ENCODE measurements around the gene BANP.

BANP gene

DNA sequence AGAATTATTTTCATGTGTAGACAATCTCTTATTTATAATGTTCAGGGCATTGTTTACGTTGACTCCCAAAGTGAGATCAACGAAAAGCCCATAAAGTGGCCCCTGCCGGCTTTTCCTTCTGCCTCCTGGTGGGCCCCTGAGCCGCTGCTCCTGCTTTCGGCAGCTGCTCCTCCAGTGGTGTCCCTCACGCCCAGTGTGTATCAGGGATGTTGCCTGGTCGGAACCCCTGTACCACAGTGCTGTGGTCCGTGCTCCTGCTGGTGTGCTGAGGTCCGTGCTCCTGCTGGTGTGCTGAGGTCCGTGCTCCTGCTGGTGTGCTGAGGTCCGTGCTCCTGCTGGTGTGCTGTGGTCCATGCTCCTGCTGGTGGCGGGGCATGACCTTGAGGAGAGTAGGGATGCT is 107.6 kb downstream of the BANP start:
- no peak for DNase-seq

DNA sequence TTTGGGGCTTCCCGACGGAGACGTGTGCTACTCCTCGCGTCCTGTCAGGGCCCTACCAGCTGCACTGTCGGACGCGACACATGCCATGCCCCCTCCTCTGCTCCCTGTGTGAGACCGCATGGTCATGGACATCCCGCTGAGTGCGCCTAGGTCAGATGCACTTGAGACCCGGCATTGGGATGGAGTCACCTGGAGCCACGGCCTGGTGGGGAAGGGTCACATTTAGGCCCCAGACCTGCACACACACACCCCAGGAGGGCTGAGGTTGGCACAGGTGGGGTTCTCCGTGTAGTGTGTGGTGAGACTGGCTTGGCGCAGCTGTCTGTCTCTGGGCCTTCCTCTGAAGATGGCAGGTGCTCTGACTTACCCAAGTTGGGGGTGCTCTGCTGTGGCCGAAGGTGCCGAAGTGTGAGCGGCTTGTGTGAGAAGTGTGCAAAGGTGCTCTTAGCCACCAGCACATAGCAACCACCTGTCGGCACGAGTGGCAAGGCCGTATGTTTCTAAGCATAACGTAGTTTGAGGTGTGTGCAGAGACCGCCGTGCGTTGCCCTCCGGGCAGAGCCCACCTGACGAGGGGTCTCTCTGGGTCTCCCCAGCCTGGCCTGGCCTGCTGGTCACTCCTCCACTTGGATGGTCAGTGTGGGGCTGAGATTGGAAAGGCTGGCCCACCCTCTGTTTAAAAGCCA is 108.6 kb downstream of the BANP start:
- no peak for DNase-seq

DNA sequence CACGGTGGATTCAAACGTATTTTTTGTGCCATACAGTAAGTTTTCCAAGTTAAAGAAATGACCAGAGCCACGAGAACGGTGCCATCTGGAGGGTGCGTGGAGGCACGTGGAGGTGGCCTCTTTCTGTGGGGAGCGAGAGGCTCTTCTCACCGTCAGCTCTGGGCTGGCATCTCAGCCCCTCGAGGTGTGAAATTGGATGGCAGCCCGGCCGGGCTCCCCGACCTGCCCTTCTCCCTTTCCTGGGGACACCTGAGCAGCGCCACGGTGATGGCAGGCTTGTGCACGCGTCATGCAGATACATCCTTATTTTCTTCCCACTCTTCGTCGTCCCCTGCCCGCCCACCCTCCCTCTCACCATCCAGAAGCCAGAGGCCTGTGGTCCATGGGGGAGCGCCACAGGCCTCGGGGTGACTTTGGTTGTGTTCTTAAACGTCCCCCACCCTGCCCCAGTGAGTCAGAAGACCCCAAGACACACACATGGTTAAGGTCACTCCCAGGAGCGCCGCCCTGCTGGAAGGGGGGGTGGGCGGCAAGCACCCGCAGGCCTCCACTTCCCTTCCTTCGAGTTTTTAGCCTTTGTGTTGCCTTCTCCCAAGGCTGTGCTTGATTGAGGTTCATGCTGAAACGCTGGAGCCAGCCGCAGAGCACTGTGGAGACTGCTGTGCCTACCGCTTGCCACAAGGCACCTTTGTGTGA is 109.4 kb downstream of the BANP start:
- no peak for DNase-seq

DNA sequence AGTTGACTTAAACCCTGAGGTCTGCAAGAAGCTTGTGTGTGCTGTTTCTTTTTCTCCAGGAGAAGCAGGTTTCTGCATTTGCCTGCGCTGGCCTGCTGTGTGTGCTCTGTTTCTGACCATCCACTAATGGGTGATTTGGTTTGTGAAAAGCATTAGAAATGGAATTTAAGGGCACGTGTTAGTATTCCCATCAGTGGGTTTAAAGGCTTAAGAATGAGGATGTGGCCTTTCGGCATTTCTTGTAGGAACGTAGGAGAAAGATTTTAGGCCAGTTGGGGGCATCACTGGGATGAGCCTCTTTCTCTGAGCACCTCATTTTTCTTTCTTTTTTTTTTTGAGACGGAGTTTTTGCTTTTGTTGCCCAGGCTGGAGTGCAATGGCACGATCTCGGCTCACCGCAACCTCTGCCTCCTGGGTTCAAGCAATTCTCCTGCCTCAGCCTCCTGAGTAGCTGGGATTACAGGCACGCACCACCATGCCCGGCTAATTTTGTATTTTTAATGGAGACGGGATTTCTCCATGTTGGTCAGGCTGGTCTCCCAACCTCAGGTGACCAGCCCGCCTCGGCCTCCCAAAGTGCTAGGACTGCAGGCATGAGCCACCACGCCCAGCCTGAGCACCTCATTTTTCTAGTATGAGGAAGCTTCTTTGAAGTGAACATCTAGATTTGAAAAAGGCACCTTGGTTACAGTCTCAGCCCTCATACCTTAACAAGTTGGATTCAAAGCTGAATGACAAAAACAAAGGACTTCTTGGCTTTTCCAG is 110.3 kb downstream of the BANP start:
- DNase-seq: no peak

DNA sequence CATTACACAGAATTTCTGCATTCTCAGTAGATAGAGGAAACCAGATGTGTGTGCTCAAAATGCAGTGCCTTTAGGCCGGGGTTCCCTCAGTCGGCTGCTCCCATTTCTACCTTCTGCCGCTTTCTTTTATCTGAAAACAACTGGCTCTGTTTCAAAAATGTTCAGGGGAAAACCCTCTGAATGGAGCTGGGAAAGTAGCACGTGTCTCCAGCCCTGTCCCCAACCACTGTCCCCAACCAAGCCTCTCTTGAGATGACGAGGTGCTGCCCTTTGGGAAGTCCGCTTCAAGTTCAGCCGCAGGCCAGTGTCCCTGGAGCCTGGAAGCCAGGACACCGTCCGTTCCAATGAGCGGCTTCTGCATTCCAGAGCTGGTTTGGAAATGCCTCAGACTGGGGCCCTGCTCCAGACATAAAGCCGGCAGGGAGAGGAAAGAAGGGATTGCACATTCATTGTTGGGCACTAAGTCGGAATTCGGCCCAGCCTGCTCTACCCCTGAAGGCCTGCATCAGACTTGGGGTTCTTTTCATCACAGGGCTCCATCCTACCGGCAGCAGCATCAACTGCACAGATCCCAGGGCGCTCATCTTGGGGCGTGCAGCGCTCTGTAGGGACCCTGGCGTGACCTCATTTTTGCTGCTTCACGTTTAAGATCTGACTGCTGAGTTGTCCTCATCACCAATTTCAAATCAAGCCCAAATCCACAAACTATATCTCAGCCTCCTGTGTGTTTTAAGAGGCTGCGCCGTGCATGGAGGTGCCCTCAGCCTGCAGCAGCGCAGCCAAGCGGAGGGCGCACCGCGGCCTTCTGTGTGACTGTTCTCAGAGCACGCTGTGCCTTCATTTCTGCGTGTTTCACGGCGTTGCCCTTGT is 111.3 kb downstream of the BANP start:
- no peak for DNase-seq

DNA sequence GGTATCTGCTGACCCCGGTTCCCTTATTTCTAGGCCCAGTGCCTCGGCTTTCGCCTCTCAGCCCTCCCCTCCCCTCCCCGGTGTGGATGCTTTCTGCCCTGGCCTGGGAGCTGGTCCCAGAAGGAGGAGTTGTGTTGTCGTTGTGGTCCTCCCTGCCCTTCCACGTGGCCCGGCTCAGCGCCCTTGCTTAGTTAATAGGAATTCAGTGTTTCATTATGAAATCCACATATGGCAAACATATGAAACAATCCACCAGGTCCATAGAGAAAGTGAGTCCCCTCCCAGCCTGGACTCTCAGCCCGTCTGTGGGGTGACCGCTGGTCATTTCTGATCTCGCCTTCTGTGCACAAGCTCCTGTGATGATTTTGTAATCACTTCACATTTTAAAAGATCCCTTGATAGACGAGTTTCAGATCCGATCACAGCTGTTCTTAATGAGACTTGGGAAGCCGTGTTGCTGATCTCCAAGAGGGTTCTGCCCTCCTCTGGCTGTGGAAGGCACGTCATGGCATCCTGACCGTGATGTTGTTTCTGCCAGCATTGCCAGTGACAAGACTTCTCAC is 112.1 kb downstream of the BANP start:
- no peak for DNase-seq

DNA sequence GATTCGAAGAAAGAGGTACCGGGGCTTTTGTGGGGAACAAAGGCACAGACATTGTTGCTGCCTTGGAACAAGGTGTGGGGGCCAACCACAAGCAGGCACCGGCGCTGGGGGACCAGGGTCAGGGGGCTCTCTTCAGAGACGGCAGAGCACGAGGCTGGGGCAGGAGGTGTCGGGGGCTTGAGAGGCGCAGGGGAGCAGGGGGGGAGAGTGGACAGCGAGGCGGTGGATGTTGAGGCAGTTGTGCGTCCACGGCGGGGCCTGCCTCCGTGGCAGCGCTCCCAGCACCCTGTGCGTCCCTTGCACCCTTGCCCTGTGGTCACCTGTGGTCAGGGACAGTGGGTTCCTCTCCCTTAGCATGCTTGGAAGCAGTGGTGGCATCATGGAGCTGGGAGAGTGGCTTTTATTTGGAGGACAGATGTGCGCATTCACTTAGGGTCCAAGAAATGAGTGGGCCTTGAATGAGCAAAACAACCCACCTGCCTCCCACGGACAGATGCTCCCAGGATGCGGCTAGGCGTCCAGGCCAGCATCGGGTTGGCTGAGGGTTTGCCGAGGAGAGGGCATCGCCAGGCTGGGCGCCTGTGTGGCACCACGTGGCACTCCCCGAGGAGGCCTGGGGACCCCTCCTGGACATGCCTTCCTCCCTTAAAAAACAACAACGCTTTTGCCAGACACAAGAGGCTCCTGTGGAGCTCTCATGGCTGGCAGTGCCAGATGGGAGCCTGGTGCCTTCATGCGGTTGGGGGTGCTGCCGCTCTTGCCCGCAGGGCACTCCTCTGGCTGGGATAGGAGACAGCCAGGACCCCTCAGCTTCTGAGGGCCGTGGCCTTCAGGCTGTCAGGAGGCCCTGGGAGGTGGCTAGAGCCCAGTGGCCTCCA is 113.0 kb downstream of the BANP start:
- no peak for DNase-seq

DNA sequence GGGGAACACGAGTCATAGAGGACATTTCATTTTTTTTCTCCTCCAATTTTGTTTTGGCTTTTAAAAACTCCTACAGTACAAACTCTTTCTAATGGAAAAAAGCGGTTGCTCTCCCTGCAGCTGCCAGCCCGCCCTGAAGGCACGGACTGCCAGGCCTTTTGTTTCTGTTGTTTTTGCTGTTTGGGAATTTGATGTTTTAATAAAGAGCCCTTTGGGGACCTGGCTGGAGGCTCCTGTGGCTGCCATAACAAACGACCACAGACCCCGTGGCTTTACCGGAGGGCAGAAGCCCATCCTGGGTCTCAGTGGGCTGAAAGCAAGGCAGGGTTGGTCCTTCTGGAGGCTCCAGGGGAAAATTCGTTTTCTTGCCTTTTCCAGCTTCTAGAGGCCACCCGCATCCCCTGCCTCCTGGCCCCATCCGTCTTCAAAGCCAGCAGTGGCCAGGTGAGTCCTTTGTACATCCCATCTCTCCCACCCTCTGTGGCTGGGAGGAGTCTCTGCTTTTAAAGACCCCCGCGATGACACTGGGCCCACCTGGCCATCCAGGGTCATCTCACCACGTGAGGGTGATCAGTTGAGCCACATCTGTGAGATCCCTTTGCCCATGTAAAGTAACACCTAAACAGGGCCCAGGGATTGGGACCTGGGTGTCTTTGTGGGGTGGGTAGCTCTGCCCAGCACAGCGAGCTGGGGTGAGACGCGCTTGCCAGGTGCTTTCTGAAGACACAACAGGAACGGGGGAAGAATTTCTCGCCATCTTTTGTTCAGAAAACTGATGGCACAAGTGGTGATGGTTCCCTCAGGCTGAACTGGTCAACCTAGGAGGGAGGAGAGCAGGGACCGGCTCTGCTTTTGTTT is 113.9 kb downstream of the BANP start:
- DNase-seq: no peak

DNA sequence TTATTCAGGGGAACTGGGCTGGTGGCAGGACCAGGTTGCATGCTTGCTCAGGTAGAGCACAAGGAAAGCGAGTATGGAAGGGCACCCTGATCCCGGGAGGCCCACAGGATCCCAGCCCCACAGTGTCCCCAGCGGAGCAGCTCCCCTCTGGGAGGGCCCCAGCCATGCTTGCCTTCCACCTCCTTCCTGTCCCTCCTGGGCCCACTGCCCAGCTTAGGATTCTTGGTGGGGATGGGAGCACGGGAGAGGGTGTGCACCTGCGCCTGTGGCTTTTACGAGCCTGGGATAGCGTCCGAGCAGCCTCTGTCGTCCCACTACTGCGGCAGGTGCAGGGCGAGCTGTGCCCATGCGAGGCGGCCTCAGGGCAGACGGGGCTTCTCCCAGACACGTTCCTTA is 114.5 kb downstream of the BANP start:
- no peak for DNase-seq

DNA sequence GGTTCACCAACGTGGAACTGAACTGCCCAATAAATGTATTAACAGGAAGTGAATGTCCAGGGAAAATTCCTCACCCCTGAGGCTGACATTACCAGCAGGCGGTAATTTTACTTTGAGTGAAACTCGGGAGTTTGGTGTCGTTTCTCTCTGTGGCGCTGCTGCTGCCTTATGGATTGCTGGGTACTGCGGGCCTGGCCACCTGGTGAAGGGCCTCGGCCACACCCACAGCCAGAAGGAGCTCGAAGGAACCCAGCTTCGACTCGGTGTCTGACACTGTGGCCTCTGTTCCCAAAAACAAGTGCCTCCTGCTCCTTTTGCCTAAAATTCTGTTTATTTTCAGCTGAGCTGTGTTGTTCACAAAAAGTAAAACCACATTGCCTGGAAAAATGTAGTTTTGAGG is 115.0 kb downstream of the BANP start:
- DNase-seq: no peak

DNA sequence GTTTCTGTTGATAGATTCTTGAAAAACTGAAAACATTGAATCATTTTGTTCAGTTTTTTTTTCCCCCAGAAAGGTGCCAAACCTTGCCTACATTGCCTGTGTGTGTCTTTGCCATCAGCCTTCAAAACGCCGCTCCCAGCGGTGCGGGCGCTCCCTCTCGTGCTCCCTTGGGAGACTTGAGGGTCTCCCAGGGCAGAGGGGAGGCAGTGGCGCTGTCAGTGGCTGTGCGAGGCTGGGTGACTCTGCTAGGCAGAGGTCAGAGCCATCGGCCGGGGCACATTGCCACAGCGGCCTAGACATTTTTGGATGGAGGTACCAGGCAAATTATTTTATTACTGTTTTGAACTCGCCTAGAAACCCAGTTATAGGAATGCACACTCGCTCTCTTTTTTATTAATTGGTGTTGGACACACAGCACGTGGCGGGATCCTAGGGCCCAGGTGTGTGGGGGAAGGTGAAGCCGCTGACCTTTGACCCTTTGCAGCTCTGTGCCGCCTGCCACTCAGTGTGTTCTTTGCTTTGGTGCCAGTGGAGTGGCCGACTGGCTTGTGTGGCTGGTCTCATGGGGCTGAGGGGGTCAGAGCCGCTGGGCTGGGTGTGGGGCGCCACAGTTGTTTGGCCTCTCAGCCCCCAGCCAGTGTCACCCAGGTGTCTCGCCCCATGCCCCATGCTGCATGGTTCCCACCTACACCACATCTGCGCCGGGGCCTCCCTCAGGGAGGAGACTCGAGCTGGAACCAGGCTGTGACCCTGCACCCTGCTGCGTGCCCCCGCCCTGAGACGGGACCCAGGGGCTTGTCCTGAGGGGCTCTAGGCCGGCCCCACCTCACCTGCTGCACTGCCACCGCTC is 115.7 kb downstream of the BANP start:
- DNase-seq: no peak

DNA sequence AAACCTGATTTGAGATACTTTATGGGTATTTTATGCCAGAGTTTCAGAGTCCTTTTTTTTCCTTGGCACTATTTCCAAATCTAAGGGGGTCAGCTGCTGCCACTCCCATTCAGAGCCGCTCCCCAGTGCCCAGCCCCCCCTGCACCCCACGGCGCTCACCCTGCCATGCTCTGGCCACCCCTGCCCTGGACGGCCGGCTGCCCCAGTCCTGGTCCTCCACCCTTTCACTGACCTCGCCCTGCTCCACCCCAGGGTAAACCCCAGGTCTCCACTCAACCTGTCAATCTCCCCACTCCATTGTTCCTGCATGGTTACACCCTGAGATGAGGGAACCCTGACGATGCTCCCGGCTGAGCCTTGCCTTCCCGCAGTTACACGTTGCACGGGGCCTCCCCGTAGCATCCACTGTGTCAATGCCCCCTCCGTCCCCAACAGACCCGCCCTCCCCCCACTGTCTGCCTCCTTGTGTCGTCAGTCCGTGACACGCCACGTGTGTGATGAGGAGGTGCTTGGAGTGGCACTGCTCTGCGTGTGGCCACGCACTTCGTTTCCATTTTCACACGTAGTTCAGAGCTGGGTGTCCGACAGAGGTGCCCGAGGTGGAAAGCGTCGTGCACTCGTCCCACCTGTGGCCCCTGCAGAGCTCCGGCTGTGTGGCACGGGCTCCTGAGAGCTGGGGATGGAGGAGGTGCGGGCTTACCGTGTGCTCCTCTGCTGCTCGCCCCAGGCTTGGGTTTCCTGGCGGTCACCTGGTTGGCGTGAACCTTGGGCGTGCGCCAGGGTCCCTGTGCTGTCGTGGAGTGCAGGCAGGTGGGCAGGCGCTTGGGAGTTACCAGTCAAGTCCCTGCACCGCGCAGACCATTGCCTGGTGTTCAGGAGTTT is 116.5 kb downstream of the BANP start:
- DNase-seq: no peak

DNA sequence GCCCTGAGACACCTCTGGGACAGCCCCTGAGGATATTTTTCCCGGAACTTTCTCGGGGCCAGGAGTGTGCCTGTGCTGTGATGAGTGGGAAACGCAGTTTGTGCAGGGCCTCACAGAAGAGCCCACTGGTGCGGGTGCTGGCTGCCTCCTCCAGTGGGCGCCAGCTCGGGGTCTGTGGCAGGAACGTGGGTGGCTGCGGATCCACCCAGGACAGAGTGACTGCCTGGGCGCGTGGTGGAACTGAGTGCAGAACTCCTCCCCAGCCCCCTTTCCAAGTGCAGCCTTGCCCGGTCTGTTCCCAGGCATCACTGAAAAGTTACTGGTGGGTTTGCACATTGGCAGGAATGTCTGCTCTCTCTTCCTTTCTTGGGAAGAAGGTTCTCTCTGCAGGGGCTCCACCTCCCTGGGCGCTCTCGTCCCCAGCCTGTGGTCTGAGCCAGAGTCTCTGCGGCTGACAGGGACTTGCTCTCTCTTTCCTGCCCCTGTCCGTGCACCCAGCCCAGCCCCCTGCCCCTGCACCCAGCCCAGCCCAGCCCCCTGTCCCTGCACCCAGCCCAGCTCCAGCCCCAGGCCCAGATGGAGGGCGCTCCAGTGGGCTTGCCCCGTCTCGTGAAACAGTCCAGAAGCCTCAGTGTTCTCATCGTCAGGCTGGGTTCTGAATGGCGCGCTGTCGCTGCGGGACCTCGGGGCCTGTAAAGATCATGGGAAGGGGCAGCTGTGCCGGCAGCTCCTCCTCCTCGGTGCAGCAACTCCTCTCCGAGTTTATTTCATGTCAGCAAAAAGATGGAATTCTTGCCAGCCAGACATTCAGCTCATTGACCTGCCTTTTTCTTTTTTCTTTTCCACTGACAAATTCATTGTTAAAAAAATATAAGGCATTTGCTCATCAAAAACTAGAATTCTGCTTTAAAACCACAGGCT is 117.5 kb downstream of the BANP start:
- no peak for DNase-seq

DNA sequence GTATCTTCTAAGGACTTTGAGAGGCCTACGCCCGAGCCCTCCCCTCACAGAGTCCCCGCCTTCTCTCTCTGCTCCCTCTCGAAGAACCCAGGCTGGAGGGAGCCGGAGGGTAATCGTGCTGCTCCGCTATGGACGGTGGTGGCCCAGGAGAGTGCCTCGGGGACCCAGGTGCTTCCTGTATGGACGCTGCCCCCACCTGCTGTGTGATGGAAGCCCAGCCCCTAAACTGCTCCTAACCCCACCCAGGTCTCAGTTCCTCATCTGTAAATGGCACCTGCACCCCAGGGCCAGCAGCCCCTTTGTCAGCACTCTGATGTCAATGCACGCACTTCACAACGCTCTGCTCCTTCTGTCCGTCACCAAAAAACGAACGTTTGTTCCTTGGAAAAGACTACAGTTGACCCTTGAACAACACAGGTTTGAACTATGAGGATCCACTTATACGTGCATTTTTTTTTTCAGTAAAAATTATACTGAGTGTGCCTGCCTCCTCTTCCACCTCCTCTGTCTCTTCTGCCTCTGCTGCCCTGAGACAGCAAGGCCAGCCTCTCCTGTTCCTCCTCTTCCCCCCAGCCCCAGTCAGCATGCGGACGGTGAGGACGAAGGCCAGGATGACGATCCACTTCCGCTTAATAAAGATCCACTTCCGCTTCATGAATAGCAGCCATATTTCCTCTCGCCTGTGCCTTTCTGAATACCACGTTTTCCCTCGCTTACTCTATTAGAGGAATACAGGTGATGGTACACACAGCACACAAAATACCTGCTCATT is 118.3 kb downstream of the BANP start:
- DNase-seq: no peak

DNA sequence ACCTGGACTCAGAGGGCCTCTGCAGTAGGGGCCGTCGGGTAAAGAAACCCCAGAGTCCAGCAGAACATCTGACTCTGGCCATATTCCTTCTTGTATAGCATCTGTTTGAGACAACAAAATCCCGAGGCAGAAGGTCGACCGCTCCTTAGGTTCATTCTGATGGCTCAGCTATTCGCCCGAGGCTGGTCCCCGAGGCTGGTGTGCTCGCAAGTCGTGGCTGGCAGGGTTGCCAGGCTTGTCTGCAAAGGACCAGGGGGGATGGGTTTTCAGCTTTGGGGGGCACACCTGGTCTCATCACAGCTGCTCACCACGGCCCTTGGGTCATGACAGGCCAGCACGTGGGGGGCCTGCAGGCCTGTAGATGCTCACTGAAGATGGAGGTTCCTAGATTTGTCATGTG is 119.1 kb downstream of the BANP start:
- no peak for DNase-seq

DNA sequence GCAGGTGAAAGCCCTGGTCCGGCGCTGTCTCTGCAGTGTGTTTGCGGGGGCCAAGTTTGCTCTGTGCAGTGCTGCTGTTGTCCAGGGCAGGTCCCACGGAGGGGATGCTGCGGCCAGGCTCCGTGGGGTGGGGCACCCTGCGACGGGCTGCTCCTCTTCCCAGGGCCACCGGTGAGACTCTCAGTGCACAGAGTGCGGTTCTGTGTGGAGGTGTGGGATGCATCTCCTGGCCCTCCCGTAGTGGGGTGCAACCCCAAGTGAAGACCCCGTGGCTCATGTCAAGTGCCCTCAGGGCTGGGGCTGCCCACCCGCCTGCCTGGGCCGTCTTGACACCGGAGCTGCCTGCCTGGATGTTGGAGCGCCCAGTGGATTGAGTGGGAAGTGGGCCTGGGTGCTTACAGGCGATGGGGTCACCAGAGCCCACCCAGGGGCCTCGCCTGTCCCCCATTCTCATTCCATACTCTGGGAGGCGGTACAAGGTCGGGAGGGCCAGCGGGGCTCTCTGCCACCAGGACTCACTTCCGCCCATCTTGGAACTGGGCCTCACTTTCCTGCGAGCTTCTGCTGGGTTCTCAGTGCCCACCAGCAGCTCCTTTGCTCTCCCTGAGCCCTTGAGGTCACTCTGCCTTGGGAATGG is 119.9 kb downstream of the BANP start:
- no peak for DNase-seq

Data from NCI-H146 (cell line).